Myocyte (in vitro differentiated cells): Measurements from ENCODE around the gene FAM241A. TPM values are rescaled to one million over a fixed set of nuclear protein-coding genes. Genes with fewer than 3 reads are reported as not detected.

ENCODE experiments used
- DNase-seq: peaks from one replicate; pipeline ENCODE4 v3.0.0-alpha.2; 2012; ENCODE audit warnings: low read depth
- total RNA-seq: library from RNA; depleted of rRNA; stranded (reverse); fragments of >200 nt; gene quantifications from 2 replicates; pipeline ENCODE4 v1.2.3, GENCODE V29; 2014

Gene FAM241A
- total RNA-seq, 1 donor from 2014 or later: 1.0 TPM

- DNase-seq: peak; percentile 30
Observed at GRCh38 chr4:112213091-112213490, 67.8 kb downstream of the FAM241A start.

GRCh38 chr4:112213856-112214255 lies 68.6 kb downstream of the FAM241A start:
- DNase-seq: no peak

- peak; percentile 33 for DNase-seq
Observed at GRCh38 chr4:112214390-112215264, 69.4 kb downstream of the FAM241A start.

GRCh38 chr4:112219826-112220366 lies 74.6 kb downstream of the FAM241A start:
- DNase-seq: no peak

- no peak for DNase-seq
Observed at GRCh38 chr4:112222219-112222955, 77.1 kb downstream of the FAM241A start.

- no peak for DNase-seq
Observed at GRCh38 chr4:112225157-112225556, 79.9 kb downstream of the FAM241A start.

- peak; percentile 97 for DNase-seq
Observed at GRCh38 chr4:112230879-112231778, 85.9 kb downstream of the FAM241A start.

- peak; percentile 83 for DNase-seq
Observed at GRCh38 chr4:112231779-112232713, 86.8 kb downstream of the FAM241A start, which contains the start of gene AP1AR. AP1AR (plus strand) TSS chr4:112231787; CDS start chr4:112232092, 305 bp downstream.

GRCh38 chr4:112234952-112235609 lies 89.8 kb downstream of the FAM241A start:
- DNase-seq: peak; percentile 87

GRCh38 chr4:112236040-112236439 lies 90.8 kb downstream of the FAM241A start:
- no peak for DNase-seq

- DNase-seq: no peak
Observed at GRCh38 chr4:112238833-112239232, 93.6 kb downstream of the FAM241A start.

Other genes with a start within 250 kb of the FAM241A start
- 21.7 and 22.4 TPM in 2 replicates for gene AP1AR, start 86.3 kb downstream of the FAM241A start, total RNA-seq
- gene TIFA, start 140.4 kb downstream of the FAM241A start, total RNA-seq: 10.8 and 11.6 TPM in 2 replicates
- gene ALPK1, start 151.9 kb downstream of the FAM241A start, total RNA-seq: 16.6 and 24.1 TPM in 2 replicates